ENCODE measurements around the gene MGMT. TPM values are rescaled to one million over a fixed set of nuclear protein-coding genes. Genes with fewer than 3 reads are reported as not detected.

The MGMT gene
- total RNA-seq, 4 donors from 2014 or later = 10.9 to 37.7 (median 16.0) TPM

GRCh38 chr10:129655007-129655678 lies 188.1 kb downstream of the MGMT start:
- DNase-seq = no peak
- no peaks in the 10 kb centered on the region for H3K9me3 ChIP-seq
- H3K27me3 ChIP-seq = no peaks in the 10 kb centered on the region
- no peaks in the 10 kb centered on the region for H3K4me1 ChIP-seq
- intact Hi-C loops (cut with DNase I; ENCODE audit: low total_unique reads) = no loop called here
- no peak for TF ChIP-seq CTCF (IDR thresholded peaks at IDR 0.05)
- no peak for TF ChIP-seq POLR2A (IDR thresholded peaks at IDR 0.05)
- no peak overlapping the region for H3K4me3 ChIP-seq
- H3K36me3 ChIP-seq = no peaks in the 10 kb centered on the region
- no peak overlapping the region for H3K27ac ChIP-seq

- H3K36me3 ChIP-seq = no peaks in the 10 kb centered on the region
- no peak for DNase-seq
- no peaks in the 10 kb centered on the region for H3K4me1 ChIP-seq
- H3K27ac ChIP-seq = no peak overlapping the region
- H3K9me3 ChIP-seq = no peaks in the 10 kb centered on the region
- H3K27me3 ChIP-seq = no peaks in the 10 kb centered on the region
- intact Hi-C loops (cut with DNase I; ENCODE audit: low total_unique reads) = no loop called here
- TF ChIP-seq CTCF (IDR thresholded peaks at IDR 0.05) = no peak
- TF ChIP-seq POLR2A (IDR thresholded peaks at IDR 0.05) = no peak
- no peak overlapping the region for H3K4me3 ChIP-seq
Observed at GRCh38 chr10:129655679-129656031, 188.6 kb downstream of the MGMT start.

- H3K4me3 ChIP-seq = no peak overlapping the region
- intact Hi-C loops (cut with DNase I; ENCODE audit: low total_unique reads) = no loop called here
- H3K27me3 ChIP-seq = no peaks in the 10 kb centered on the region
- no peak overlapping the region for H3K27ac ChIP-seq
- no peaks in the 10 kb centered on the region for H3K36me3 ChIP-seq
- no peaks in the 10 kb centered on the region for H3K9me3 ChIP-seq
- no peaks in the 10 kb centered on the region for H3K4me1 ChIP-seq
- TF ChIP-seq POLR2A (IDR thresholded peaks at IDR 0.05) (no peak), CTCF (IDR thresholded peaks at IDR 0.05) (no peak)
- no peak for DNase-seq
Observed at GRCh38 chr10:129656642-129657041, 189.6 kb downstream of the MGMT start.

GRCh38 chr10:129657297-129658017 lies 190.4 kb downstream of the MGMT start:
- intact Hi-C loops (cut with DNase I; ENCODE audit: low total_unique reads) = no loop called here
- TF ChIP-seq CTCF (IDR thresholded peaks at IDR 0.05) (no peak), POLR2A (IDR thresholded peaks at IDR 0.05) (no peak)
- Histone ChIP-seq H3K36me3 (no peaks in the 10 kb centered on the region), H3K9me3 (no peaks in the 10 kb centered on the region), H3K4me1 (no peaks in the 10 kb centered on the region), H3K4me3 (no peak overlapping the region), H3K27me3 (no peaks in the 10 kb centered on the region), H3K27ac (no peak overlapping the region)
- no peak for DNase-seq

GRCh38 chr10:129658376-129659072 lies 191.5 kb downstream of the MGMT start:
- DNase-seq = no peak
- intact Hi-C loops (cut with DNase I; ENCODE audit: low total_unique reads) = no loop called here
- Histone ChIP-seq H3K27me3 (no peaks in the 10 kb centered on the region), H3K4me1 (no peaks in the 10 kb centered on the region), H3K4me3 (no peak overlapping the region), H3K27ac (no peak overlapping the region), H3K36me3 (no peaks in the 10 kb centered on the region), H3K9me3 (no peaks in the 10 kb centered on the region)
- TF ChIP-seq CTCF (IDR thresholded peaks at IDR 0.05) (no peak), POLR2A (IDR thresholded peaks at IDR 0.05) (no peak)
